Measurements from ENCODE around the gene ANKH.

Gene ANKH

GRCh38 chr5:14662721-14663260 is 208.8 kb downstream of the ANKH start:
- CTCF ChIA-PET: no interaction called here
- H3K4me3 Mint-ChIP-seq: peak overlapping the region; percentile 86
- H3K9me3 Mint-ChIP-seq: peaks cover 3% of the 10 kb centered on the region
- H3K4me1 Mint-ChIP-seq: peaks cover 63% of the 10 kb centered on the region
- peaks cover 31% of the 10 kb centered on the region for H3K36me3 Mint-ChIP-seq
- no peak for DNase-seq
- peak overlapping the region; percentile 97 for H3K27ac Mint-ChIP-seq
- H3K27me3 Mint-ChIP-seq: no peaks in the 10 kb centered on the region

- no peak overlapping the region for H3K27ac Mint-ChIP-seq
- CTCF ChIA-PET: interaction anchor here (0.6 kb wide), 1 partner anchor 307 kb away, joined by 3 read pairs; no protein-coding TSS in a partner anchor
- H3K36me3 Mint-ChIP-seq: peaks cover 23% of the 10 kb centered on the region
- H3K27me3 Mint-ChIP-seq: no peaks in the 10 kb centered on the region
- H3K4me3 Mint-ChIP-seq: no peak overlapping the region
- peaks cover 47% of the 10 kb centered on the region for H3K4me1 Mint-ChIP-seq
- no peak for DNase-seq
- H3K9me3 Mint-ChIP-seq: peaks cover 3% of the 10 kb centered on the region
Observed at GRCh38 chr5:14660833-14661232, 210.7 kb downstream of the ANKH start.

- Mint-ChIP-seq H3K27me3 (no peaks in the 10 kb centered on the region), H3K4me1 (peaks cover 52% of the 10 kb centered on the region), H3K4me3 (no peak overlapping the region), H3K36me3 (peaks cover 20% of the 10 kb centered on the region), H3K9me3 (peaks cover 3% of the 10 kb centered on the region), H3K27ac (no peak overlapping the region)
- no peak for DNase-seq
- CTCF ChIA-PET: no interaction called here
Observed at GRCh38 chr5:14659821-14660607, 211.6 kb downstream of the ANKH start.

GRCh38 chr5:14656898-14657297 is 214.7 kb downstream of the ANKH start:
- H3K36me3 Mint-ChIP-seq: peaks cover 7% of the 10 kb centered on the region
- no peak for DNase-seq
- CTCF ChIA-PET: interaction anchor here (1.0 to 4.8 kb wide), 4 partner anchors 8 to 295 kb away, joined by 3 to 24 read pairs (median 6); no protein-coding TSS in a partner anchor
- H3K9me3 Mint-ChIP-seq: peaks cover 3% of the 10 kb centered on the region
- peaks cover 34% of the 10 kb centered on the region for H3K4me1 Mint-ChIP-seq
- H3K27me3 Mint-ChIP-seq: peaks cover 6% of the 10 kb centered on the region
- H3K27ac Mint-ChIP-seq: no peak overlapping the region
- no peak overlapping the region for H3K4me3 Mint-ChIP-seq

DNA sequence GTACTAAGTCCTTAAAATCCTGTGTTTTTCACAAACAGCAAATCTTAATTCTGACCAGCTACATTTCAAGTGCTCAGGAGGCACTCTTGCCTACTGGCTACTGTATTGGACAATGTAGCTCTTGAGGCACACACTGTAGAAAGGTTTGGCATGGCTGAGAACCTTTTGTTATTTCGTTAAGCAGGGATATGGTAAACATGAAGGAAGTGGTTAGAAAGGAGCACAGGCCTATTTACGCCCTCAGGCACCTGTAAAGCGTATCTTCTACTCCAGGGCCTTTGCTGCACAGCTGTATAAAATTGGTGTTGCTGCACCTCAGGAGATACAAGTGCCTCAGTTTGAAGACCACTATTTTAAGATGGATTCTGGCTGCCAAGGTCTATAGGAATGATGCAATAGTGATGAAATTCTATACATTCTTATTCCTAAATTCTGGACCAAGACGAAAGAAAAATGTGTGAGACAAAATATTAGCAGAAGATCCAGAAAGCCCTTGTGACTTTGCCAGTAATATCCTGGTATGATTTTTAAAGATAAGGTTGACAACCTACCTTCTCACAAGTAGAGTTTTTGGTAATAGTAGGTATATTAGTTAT is 216.3 kb downstream of the ANKH start:
- CTCF ChIA-PET: interaction anchor here (0.7 to 4.8 kb wide), 3 partner anchors 256 to 510 kb away, joined by 3 to 24 read pairs (median 4); no protein-coding TSS in a partner anchor
- no peak overlapping the region for H3K27ac Mint-ChIP-seq
- H3K4me1 Mint-ChIP-seq: peaks cover 19% of the 10 kb centered on the region
- H3K4me3 Mint-ChIP-seq: no peak overlapping the region
- H3K9me3 Mint-ChIP-seq: no peaks in the 10 kb centered on the region
- H3K36me3 Mint-ChIP-seq: no peaks in the 10 kb centered on the region
- peak; percentile 29 for DNase-seq
- H3K27me3 Mint-ChIP-seq: peaks cover 17% of the 10 kb centered on the region

Measured in activated naive CD4-positive, alpha-beta T cell treated with anti-CD3 and anti-CD28 coated beads, Interleukin-2, amount 10 ng/mL, durations not matched to agents 7 days and 5 days (primary cell).